Measurements from ENCODE around the gene PKM.

DNA sequence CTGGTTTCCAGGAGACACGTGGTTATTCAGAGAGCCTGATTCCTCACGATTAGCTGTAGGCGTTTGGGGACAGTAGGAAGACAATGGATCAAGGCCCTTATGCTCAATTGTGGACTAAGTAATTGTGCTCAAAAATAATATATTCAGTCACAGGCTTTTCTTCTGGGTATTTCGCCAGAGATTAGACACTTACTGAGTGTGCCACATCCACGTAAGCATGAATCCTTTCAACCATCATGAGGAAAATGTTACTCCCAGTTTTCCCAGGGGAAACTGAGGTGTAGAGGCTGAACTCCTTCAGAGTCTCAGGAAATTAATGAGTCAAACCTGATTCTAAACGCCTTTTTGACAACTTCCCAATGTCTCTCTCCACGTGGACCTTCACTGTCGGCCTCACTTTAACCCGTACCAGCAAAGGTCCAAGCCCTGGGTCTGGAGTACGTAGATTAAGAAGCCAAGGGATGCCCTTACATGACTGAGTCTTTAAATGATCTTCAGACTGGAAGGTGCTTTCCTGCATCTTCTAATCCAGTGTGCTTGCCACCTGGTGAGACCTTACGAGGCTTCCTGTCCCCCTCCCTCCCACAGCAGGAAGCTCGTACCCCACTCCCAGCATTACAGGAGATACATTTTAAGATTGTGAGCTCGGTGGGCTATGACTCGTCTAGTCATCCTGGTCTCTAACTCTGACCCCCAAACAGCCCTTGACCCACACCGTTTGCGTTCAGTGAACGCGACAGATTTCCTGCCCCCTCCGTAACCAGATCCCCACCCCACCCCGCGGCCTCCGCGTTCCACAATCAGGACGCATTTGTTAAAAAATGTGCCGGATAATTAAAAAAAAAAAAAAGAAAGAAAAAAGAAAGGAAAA, 1.7 kb downstream of the PKM start:
- no peak for TF ChIP-seq EP300 (IDR thresholded peaks at IDR 0.05)
- TF ChIP-seq, protein P1, sequence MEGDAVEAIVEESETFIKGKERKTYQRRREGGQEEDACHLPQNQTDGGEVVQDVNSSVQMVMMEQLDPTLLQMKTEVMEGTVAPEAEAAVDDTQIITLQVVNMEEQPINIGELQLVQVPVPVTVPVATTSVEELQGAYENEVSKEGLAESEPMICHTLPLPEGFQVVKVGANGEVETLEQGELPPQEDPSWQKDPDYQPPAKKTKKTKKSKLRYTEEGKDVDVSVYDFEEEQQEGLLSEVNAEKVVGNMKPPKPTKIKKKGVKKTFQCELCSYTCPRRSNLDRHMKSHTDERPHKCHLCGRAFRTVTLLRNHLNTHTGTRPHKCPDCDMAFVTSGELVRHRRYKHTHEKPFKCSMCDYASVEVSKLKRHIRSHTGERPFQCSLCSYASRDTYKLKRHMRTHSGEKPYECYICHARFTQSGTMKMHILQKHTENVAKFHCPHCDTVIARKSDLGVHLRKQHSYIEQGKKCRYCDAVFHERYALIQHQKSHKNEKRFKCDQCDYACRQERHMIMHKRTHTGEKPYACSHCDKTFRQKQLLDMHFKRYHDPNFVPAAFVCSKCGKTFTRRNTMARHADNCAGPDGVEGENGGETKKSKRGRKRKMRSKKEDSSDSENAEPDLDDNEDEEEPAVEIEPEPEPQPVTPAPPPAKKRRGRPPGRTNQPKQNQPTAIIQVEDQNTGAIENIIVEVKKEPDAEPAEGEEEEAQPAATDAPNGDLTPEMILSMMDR (IDR thresholded peaks at IDR 0.05), result no peak

All from sigmoid colon (tissue), 4 donors.